Measurements from ENCODE around the gene CCNG2. TPM values are rescaled to one million over a fixed set of nuclear protein-coding genes. Genes with fewer than 3 reads are reported as not detected.

The CCNG2 gene
- total and polyA plus RNA-seq, 9 of the 15 experiments (the other 6 are each of a cell fraction or from before 2014, with no cell fraction given): 0.49 to 6.6 (median 2.9) TPM

- TF ChIP-seq ZNF407 (IDR thresholded peaks at IDR 0.05; ENCODE audit: low read depth) (no peak), ZFP1 (CRISPR knock-in tag; IDR thresholded peaks at IDR 0.05) (no peak), NCOA4 (IDR thresholded peaks at IDR 0.05; ENCODE audit: partially characterized antibody) (no peak), KLF16 (IDR thresholded peaks at IDR 0.05) (peak; percentile 99), MAFF (IDR thresholded peaks at IDR 0.05; ENCODE audit: low read length) (no peak), GTF2A2 (tag; IDR thresholded peaks at IDR 0.05) (no peak), ZNF699 (CRISPR knock-in tag; IDR thresholded peaks at IDR 0.05; ENCODE audit: insufficient replicate concordance) (no peak), MBD1 (CRISPR knock-in tag; IDR thresholded peaks at IDR 0.05) (no peak), RFX1 (IDR thresholded peaks at IDR 0.05) (no peak), POU5F1 (IDR thresholded peaks at IDR 0.05; ENCODE audit: borderline replicate concordance, low read depth, low read length, partially characterized antibody) (no peak), ZBTB17 (CRISPR knock-in tag; IDR thresholded peaks at IDR 0.05) (no peak), ZNF583 (CRISPR knock-in tag; IDR thresholded peaks at IDR 0.05) (no peak), EZH2 (IDR thresholded peaks at IDR 0.05; ENCODE audit: borderline replicate concordance, low read depth, low read length) (no peak), BCL6 (CRISPR knock-in tag; IDR thresholded peaks at IDR 0.05) (no peak), SIN3A (IDR thresholded peaks at IDR 0.05; ENCODE audit: borderline replicate concordance in 2 of 2, control insufficient read depth in 1 of 2, low read depth in 2 of 2, low read length in 2 of 2) (0 out of 4 replicates have a peak, but pooled peaks of 1 of the 2 experiments have one; percentile 46)
Observed at GRCh38 chr4:77157859-77158486, 966 bp downstream of the CCNG2 start (continued).
